ENCODE results near the gene GPR153. TPM values are rescaled to one million over a fixed set of nuclear protein-coding genes. Genes with fewer than 3 reads are reported as not detected.
A peak's percentile ranks its signal among the peaks of the same experiment; 100 is the strongest.

Gene GPR153
- polyA plus RNA-seq, 1 donor, result 5.8 TPM

DNA sequence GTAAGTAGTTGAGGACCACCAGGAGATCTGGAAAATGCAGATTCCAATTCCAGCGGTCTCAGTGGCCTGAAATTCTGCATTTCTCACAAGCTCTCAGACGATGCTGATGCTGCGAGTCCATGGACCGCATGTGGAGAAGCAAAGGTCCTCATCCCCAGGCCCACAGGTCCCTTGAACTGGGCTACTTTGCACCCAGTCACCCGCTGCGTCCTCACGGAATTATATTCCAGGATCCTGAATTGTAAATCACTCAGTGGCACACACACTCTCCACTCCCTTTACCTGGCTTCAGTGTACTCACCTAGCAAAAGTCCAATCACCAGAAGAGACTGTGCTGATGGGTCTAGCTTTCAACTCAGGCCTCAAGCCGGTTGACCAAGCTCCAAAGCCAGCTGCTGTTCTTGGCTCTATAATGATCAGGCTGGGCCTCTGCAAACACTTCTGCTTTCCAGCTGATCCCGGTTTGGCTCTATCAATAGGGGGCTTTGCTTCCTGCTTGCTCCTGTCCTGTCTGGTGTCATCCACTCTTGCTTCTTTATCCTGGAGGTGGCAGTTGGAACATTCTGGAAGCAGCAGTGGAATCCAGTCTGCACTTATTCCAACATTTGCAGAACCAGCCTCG lies 60.6 kb downstream of the GPR153 start:
- DNase-seq, result no peak

DNA sequence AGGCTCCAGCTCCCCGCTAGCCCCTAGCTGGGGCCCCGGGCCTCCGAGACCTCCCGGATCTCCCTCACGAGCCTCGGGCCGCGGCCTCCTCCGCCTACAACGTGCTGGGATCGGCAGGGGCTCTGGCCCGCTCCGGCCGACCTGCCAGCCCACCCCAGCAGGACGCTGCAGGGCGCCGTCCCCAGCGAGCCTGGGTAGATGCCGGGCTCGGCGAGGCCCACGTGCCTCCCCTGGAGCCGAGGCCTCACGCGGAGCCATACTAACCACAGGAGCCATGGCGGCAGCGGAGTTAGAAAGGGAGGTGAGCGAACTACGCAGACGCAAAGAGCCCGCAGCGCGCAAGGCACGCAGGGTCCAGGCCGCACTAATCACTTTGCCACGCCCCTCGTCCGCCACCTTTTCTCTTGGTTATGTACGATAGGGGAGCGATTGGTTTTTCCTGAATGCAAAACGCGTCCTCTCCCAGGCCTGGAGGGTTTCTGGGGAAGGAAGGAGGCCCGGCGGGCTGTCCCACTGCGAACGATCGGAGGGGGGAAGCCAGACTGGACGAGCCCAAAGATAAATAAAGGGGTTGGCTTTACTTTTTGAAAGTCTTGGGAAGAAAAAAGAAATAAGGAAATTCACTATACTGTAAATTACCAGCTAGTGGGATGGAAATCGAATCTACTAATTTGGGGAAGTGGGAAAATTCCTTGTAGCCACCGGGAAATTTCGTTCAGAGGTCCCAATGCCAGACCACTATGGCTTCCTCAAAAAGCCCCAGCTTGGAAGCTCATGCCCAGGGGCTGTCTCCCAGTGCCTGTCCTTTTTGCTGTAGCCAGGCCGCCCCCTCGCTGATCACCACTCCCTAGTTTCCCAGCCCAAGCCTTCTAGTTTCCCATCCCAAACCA lies 61.4 kb downstream of the GPR153 start, which contains the start of gene RPL22:
Gene RPL22 (minus strand): TSS at position 298 of the 890 bp plus-strand sequence. CDS start 22 bp downstream, at position 276.
- DNase-seq, result peak; percentile 100

DNA sequence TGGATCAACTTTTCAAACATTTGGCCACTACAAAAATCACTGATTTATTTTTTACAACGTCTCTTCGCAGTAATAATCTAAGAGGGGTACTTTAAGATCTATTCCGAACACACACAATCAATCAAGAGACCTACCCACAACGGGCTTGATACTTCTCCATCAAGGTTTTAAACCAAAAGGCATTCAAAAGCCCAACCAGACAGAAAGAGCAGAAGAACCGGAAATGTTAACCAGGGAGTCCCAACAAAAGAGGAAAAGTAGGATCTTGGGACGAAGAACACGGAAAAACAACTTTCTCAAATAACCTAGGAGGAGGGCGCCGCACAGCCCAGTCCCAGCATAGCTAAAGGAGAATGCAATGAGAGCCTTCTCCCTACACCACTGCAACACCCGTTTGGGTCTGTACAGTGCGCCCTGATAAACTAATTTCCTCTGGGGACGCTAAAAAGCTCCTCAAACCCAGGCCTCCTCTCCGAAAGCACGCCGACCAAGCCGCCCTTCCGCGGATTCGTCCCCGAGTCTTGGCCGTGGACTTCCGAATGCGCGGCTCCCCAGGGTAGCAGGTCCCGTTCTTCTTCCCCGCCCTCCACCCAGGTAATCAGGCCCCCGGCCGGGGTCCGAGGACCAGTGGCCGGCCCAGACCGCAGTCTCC lies 62.1 kb downstream of the GPR153 start:
- DNase-seq, result no peak

GRCh38 chr1:6197746-6198427 lies 63.0 kb downstream of the GPR153 start:
- no peak for DNase-seq

Other genes starting within 250 kb of the GPR153 start
- gene KCNAB2, start 215.2 kb downstream of the GPR153 start, polyA plus RNA-seq (ENCODE audit: insufficient read length), result 3.5 TPM
- gene CHD5, start 80.8 kb downstream of the GPR153 start, polyA plus RNA-seq (ENCODE audit: insufficient read length), result 0.28 TPM
- gene RPL22, start 61.5 kb downstream of the GPR153 start, polyA plus RNA-seq (ENCODE audit: insufficient read length), result 542 TPM
- 40.6 TPM for gene RNF207, start 55.0 kb downstream of the GPR153 start, polyA plus RNA-seq (ENCODE audit: insufficient read length)
- 64.4 TPM for gene ICMT, start 25.1 kb downstream of the GPR153 start, polyA plus RNA-seq (ENCODE audit: insufficient read length)
- not detected for gene HES3, start 16.9 kb downstream of the GPR153 start, polyA plus RNA-seq (ENCODE audit: insufficient read length)
- 28.1 TPM for gene ACOT7, start 132.7 kb upstream of the GPR153 start, polyA plus RNA-seq (ENCODE audit: insufficient read length)
- gene HES2, start 158.8 kb upstream of the GPR153 start, polyA plus RNA-seq (ENCODE audit: insufficient read length), result 0.78 TPM
- gene ESPN, start 163.7 kb upstream of the GPR153 start, polyA plus RNA-seq (ENCODE audit: insufficient read length), result 12.2 TPM
- 17.4 TPM for gene TNFRSF25, start 205.1 kb upstream of the GPR153 start, polyA plus RNA-seq (ENCODE audit: insufficient read length)
- gene PLEKHG5, start 230.6 kb upstream of the GPR153 start, polyA plus RNA-seq (ENCODE audit: insufficient read length), result 15.9 TPM